Measurements from ENCODE around the gene KITLG.

Gene KITLG

GRCh38 chr12:88579601-88580050, 645 bp downstream of the KITLG start:
- intact Hi-C loops (cut with DNase I; ENCODE audit: low total_unique reads): no loop called here
- H3K9me3 ChIP-seq: no peaks in the 10 kb centered on the region
- H3K36me3 ChIP-seq: no peaks in the 10 kb centered on the region
- no peak for TF ChIP-seq CTCF (IDR thresholded peaks at IDR 0.05)
- H3K27me3 ChIP-seq: no peaks in the 10 kb centered on the region
- peaks cover 0 to 19% (median 3%) of the 10 kb centered on the region in 4 donors for H3K4me1 ChIP-seq
- H3K27ac ChIP-seq: peak overlapping the region; percentile 20 to 59
- H3K4me3 ChIP-seq: peak overlapping the region; percentile 58 to 70
- DNase-seq: peak; percentile 51 to 70

GRCh38 chr12:88579161-88579517, 1.1 kb downstream of the KITLG start:
- H3K27me3 ChIP-seq: no peaks in the 10 kb centered on the region
- H3K36me3 ChIP-seq: no peaks in the 10 kb centered on the region
- intact Hi-C loops (cut with DNase I; ENCODE audit: low total_unique reads): no loop called here
- H3K4me3 ChIP-seq: peak overlapping the region; percentile 58 to 70
- peak; percentile 20 to 21 for TF ChIP-seq CTCF (IDR thresholded peaks at IDR 0.05)
- H3K27ac ChIP-seq: peak overlapping the region in 1 of 2 donors; percentile 59
- DNase-seq: peak in 1 of 2 donors; percentile 33
- peaks cover 0 to 19% (median 4%) of the 10 kb centered on the region in 4 donors for H3K4me1 ChIP-seq
- no peaks in the 10 kb centered on the region for H3K9me3 ChIP-seq

GRCh38 chr12:88578276-88579160, 1.8 kb downstream of the KITLG start:
- no peak for DNase-seq
- Histone ChIP-seq H3K27ac (peak overlapping the region in 1 of 2 donors; percentile 59), H3K36me3 (no peaks in the 10 kb centered on the region), H3K9me3 (no peaks in the 10 kb centered on the region), H3K4me3 (peak overlapping the region; percentile 58 to 70), H3K27me3 (no peaks in the 10 kb centered on the region), H3K4me1 (peaks cover 0 to 23% (median 7%) of the 10 kb centered on the region in 4 donors)
- intact Hi-C loops (cut with DNase I; ENCODE audit: low total_unique reads): no loop called here
- no peak for TF ChIP-seq CTCF (IDR thresholded peaks at IDR 0.05)

GRCh38 chr12:88577537-88577936, 2.7 kb downstream of the KITLG start:
- H3K27me3 ChIP-seq: no peaks in the 10 kb centered on the region
- peaks cover 0 to 27% (median 7%) of the 10 kb centered on the region in 4 donors for H3K4me1 ChIP-seq
- intact Hi-C loops (cut with DNase I; ENCODE audit: low total_unique reads): no loop called here
- H3K4me3 ChIP-seq: no peak overlapping the region
- H3K36me3 ChIP-seq: no peaks in the 10 kb centered on the region
- TF ChIP-seq CTCF (IDR thresholded peaks at IDR 0.05): no peak
- no peak overlapping the region for H3K27ac ChIP-seq
- DNase-seq: no peak
- no peaks in the 10 kb centered on the region for H3K9me3 ChIP-seq

- no peak for TF ChIP-seq CTCF (IDR thresholded peaks at IDR 0.05)
- no peaks in the 10 kb centered on the region for H3K27me3 ChIP-seq
- intact Hi-C loops (cut with DNase I; ENCODE audit: low total_unique reads): no loop called here
- no peaks in the 10 kb centered on the region for H3K9me3 ChIP-seq
- H3K36me3 ChIP-seq: no peaks in the 10 kb centered on the region
- no peak overlapping the region for H3K4me3 ChIP-seq
- peaks cover 0 to 27% (median 7%) of the 10 kb centered on the region in 4 donors for H3K4me1 ChIP-seq
- no peak for DNase-seq
- H3K27ac ChIP-seq: no peak overlapping the region
Observed at GRCh38 chr12:88576866-88577265, 3.4 kb downstream of the KITLG start.
